Measurements from ENCODE around the gene MORF4L1.
"Not testable (repeated sequence)": the region's sequence is repeated elsewhere in the genome, so short reads cannot be mapped to it uniquely, and the experiment has no call there.

Gene MORF4L1

GRCh38 chr15:78902281-78903032, 29.8 kb downstream of the MORF4L1 start:
- not testable (repeated sequence) for H3K4me3 ChIP-seq (ENCODE audit: low read depth, low read length); H3K27me3 ChIP-seq (ENCODE audit: control insufficient read depth, insufficient read depth, low read length); H3K27ac ChIP-seq (ENCODE audit: low read depth, low read length); H3K9me3 ChIP-seq (ENCODE audit: control insufficient read depth, insufficient read depth, low read length); H3K9ac ChIP-seq (ENCODE audit: low read depth, low read length); H3K4me1 ChIP-seq (ENCODE audit: control insufficient read depth, insufficient read depth, low read length)
- peaks cover 95% of the 10 kb centered on the region for H3K36me3 ChIP-seq (ENCODE audit: control insufficient read depth, insufficient read depth, low read length)

GRCh38 chr15:78904599-78905358, 32.1 kb downstream of the MORF4L1 start:
- Histone ChIP-seq H3K36me3 (ENCODE audit: control insufficient read depth, insufficient read depth, low read length) (peaks cover 81% of the 10 kb centered on the region), H3K9me3 (ENCODE audit: control insufficient read depth, insufficient read depth, low read length) (no peaks in the 10 kb centered on the region), H3K9ac (ENCODE audit: low read depth, low read length) (no peak overlapping the region), H3K27me3 (ENCODE audit: control insufficient read depth, insufficient read depth, low read length) (no peaks in the 10 kb centered on the region), H3K4me1 (ENCODE audit: control insufficient read depth, insufficient read depth, low read length) (peaks cover 8% of the 10 kb centered on the region), H3K4me3 (ENCODE audit: low read depth, low read length) (no peak overlapping the region), H3K27ac (ENCODE audit: low read depth, low read length) (no peak overlapping the region)

GRCh38 chr15:78906316-78906620, 33.6 kb downstream of the MORF4L1 start:
- Histone ChIP-seq H3K27ac (ENCODE audit: low read depth, low read length) (no peak overlapping the region), H3K27me3 (ENCODE audit: control insufficient read depth, insufficient read depth, low read length) (no peaks in the 10 kb centered on the region), H3K4me3 (ENCODE audit: low read depth, low read length) (no peak overlapping the region), H3K36me3 (ENCODE audit: control insufficient read depth, insufficient read depth, low read length) (peaks cover 81% of the 10 kb centered on the region), H3K9me3 (ENCODE audit: control insufficient read depth, insufficient read depth, low read length) (no peaks in the 10 kb centered on the region), H3K9ac (ENCODE audit: low read depth, low read length) (no peak overlapping the region), H3K4me1 (ENCODE audit: control insufficient read depth, insufficient read depth, low read length) (peaks cover 8% of the 10 kb centered on the region)

- H3K4me3 ChIP-seq (ENCODE audit: low read depth, low read length), result no peak overlapping the region
- no peaks in the 10 kb centered on the region for H3K27me3 ChIP-seq (ENCODE audit: control insufficient read depth, insufficient read depth, low read length)
- H3K36me3 ChIP-seq (ENCODE audit: control insufficient read depth, insufficient read depth, low read length), result peaks cover 82% of the 10 kb centered on the region
- H3K9me3 ChIP-seq (ENCODE audit: control insufficient read depth, insufficient read depth, low read length), result no peaks in the 10 kb centered on the region
- H3K27ac ChIP-seq (ENCODE audit: low read depth, low read length), result no peak overlapping the region
- H3K9ac ChIP-seq (ENCODE audit: low read depth, low read length), result no peak overlapping the region
- H3K4me1 ChIP-seq (ENCODE audit: control insufficient read depth, insufficient read depth, low read length), result peaks cover 8% of the 10 kb centered on the region
Measured at GRCh38 chr15:78907577-78907976, 34.9 kb downstream of the MORF4L1 start.

GRCh38 chr15:78909160-78909695, 36.5 kb downstream of the MORF4L1 start:
- Histone ChIP-seq H3K9ac (ENCODE audit: low read depth, low read length) (no peak overlapping the region), H3K27me3 (ENCODE audit: control insufficient read depth, insufficient read depth, low read length) (no peaks in the 10 kb centered on the region), H3K9me3 (ENCODE audit: control insufficient read depth, insufficient read depth, low read length) (no peaks in the 10 kb centered on the region), H3K4me1 (ENCODE audit: control insufficient read depth, insufficient read depth, low read length) (peaks cover 8% of the 10 kb centered on the region), H3K27ac (ENCODE audit: low read depth, low read length) (no peak overlapping the region), H3K4me3 (ENCODE audit: low read depth, low read length) (no peak overlapping the region), H3K36me3 (ENCODE audit: control insufficient read depth, insufficient read depth, low read length) (peaks cover 80% of the 10 kb centered on the region)

GRCh38 chr15:78909791-78910228, 37.1 kb downstream of the MORF4L1 start:
- Histone ChIP-seq H3K27ac (ENCODE audit: low read depth, low read length) (no peak overlapping the region), H3K9ac (ENCODE audit: low read depth, low read length) (no peak overlapping the region), H3K36me3 (ENCODE audit: control insufficient read depth, insufficient read depth, low read length) (peaks cover 77% of the 10 kb centered on the region), H3K27me3 (ENCODE audit: control insufficient read depth, insufficient read depth, low read length) (no peaks in the 10 kb centered on the region), H3K4me3 (ENCODE audit: low read depth, low read length) (no peak overlapping the region), H3K9me3 (ENCODE audit: control insufficient read depth, insufficient read depth, low read length) (no peaks in the 10 kb centered on the region), H3K4me1 (ENCODE audit: control insufficient read depth, insufficient read depth, low read length) (peaks cover 8% of the 10 kb centered on the region)

GRCh38 chr15:78910271-78910670, 37.6 kb downstream of the MORF4L1 start:
- Histone ChIP-seq H3K36me3 (ENCODE audit: control insufficient read depth, insufficient read depth, low read length) (peaks cover 72% of the 10 kb centered on the region), H3K4me1 (ENCODE audit: control insufficient read depth, insufficient read depth, low read length) (peaks cover 8% of the 10 kb centered on the region), H3K9me3 (ENCODE audit: control insufficient read depth, insufficient read depth, low read length) (no peaks in the 10 kb centered on the region), H3K4me3 (ENCODE audit: low read depth, low read length) (no peak overlapping the region), H3K27me3 (ENCODE audit: control insufficient read depth, insufficient read depth, low read length) (no peaks in the 10 kb centered on the region), H3K9ac (ENCODE audit: low read depth, low read length) (no peak overlapping the region), H3K27ac (ENCODE audit: low read depth, low read length) (no peak overlapping the region)

- Histone ChIP-seq H3K4me1 (ENCODE audit: control insufficient read depth, insufficient read depth, low read length) (peaks cover 7% of the 10 kb centered on the region), H3K9me3 (ENCODE audit: control insufficient read depth, insufficient read depth, low read length) (no peaks in the 10 kb centered on the region), H3K27ac (ENCODE audit: low read depth, low read length) (no peak overlapping the region), H3K4me3 (ENCODE audit: low read depth, low read length) (no peak overlapping the region), H3K9ac (ENCODE audit: low read depth, low read length) (no peak overlapping the region), H3K27me3 (ENCODE audit: control insufficient read depth, insufficient read depth, low read length) (no peaks in the 10 kb centered on the region), H3K36me3 (ENCODE audit: control insufficient read depth, insufficient read depth, low read length) (peaks cover 55% of the 10 kb centered on the region)
Measured at GRCh38 chr15:78912316-78912715, 39.6 kb downstream of the MORF4L1 start.

GRCh38 chr15:78913012-78913411, 40.3 kb downstream of the MORF4L1 start:
- Histone ChIP-seq H3K9me3 (ENCODE audit: control insufficient read depth, insufficient read depth, low read length) (no peaks in the 10 kb centered on the region), H3K4me3 (ENCODE audit: low read depth, low read length) (no peak overlapping the region), H3K27ac (ENCODE audit: low read depth, low read length) (no peak overlapping the region), H3K9ac (ENCODE audit: low read depth, low read length) (no peak overlapping the region), H3K27me3 (ENCODE audit: control insufficient read depth, insufficient read depth, low read length) (no peaks in the 10 kb centered on the region), H3K4me1 (ENCODE audit: control insufficient read depth, insufficient read depth, low read length) (0 out of 2 replicates have a peak, but pooled peaks cover 2% of the 10 kb centered on the region), H3K36me3 (ENCODE audit: control insufficient read depth, insufficient read depth, low read length) (peaks cover 57% of the 10 kb centered on the region)

- 0 out of 2 replicates have a peak, but pooled peaks cover 2% of the 10 kb centered on the region for H3K4me1 ChIP-seq (ENCODE audit: control insufficient read depth, insufficient read depth, low read length)
- no peaks in the 10 kb centered on the region for H3K27me3 ChIP-seq (ENCODE audit: control insufficient read depth, insufficient read depth, low read length)
- H3K4me3 ChIP-seq (ENCODE audit: low read depth, low read length), result no peak overlapping the region
- H3K9me3 ChIP-seq (ENCODE audit: control insufficient read depth, insufficient read depth, low read length), result no peaks in the 10 kb centered on the region
- peaks cover 52% of the 10 kb centered on the region for H3K36me3 ChIP-seq (ENCODE audit: control insufficient read depth, insufficient read depth, low read length)
- H3K27ac ChIP-seq (ENCODE audit: low read depth, low read length), result no peak overlapping the region
- no peak overlapping the region for H3K9ac ChIP-seq (ENCODE audit: low read depth, low read length)
Measured at GRCh38 chr15:78914027-78914764, 41.5 kb downstream of the MORF4L1 start.
